ENCODE measurements around the gene MIEF2. TPM values are rescaled to one million over a fixed set of nuclear protein-coding genes. Genes with fewer than 3 reads are reported as not detected.

Gene MIEF2
- polyA plus RNA-seq, 1 donor from 2014 or later = 74.9 TPM

DNA sequence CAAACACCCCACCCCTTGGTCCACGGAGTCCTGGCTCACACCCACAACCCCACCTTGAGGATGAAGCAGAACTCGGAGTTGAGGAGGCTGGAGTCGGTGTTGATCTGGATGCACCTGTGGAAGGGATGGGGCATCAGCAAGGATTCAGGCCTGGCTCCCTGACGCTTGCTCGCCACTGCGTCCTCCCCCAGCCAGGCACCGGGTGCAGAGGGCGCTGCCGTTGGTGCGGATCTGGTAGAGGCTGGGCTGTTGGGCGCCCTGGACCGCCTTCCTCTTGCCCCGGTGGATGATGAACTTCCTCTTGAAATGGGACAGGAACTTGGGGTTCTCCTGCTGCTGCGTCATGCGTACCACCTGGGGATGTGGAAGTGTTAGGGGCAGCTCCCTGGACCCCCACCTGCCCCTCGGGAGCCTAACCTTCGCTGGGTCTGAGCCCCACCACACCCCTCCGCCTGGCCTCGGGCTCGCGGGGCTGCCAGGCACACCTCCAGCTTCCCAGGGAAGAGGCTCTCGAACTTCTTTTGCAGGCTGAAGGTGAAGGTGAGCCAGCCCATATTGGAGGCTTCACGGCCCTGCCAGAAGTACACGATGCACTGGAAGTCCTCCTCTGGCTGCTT is 14.2 kb upstream of the MIEF2 start (continued):
- TF ChIP-seq SMC3 (conservative IDR thresholded peaks at IDR 0.05; ENCODE audit: poor library complexity) = no peak
- TF ChIP-seq MXI1 (conservative IDR thresholded peaks at IDR 0.05; ENCODE audit: poor library complexity, severe bottlenecking) = no peak

GRCh38 chr17:18246880-18247612 is 13.4 kb upstream of the MIEF2 start:
- no peak overlapping the region for H3K27ac ChIP-seq (ENCODE audit: low read length)
- H2AFZ ChIP-seq (ENCODE audit: low read depth, low read length) = no peak overlapping the region
- no peaks in the 10 kb centered on the region for H3K27me3 ChIP-seq (ENCODE audit: insufficient read depth, low read depth, low read length)
- no peaks in the 10 kb centered on the region for H3K9me3 ChIP-seq (ENCODE audit: low read length)
- no peak overlapping the region for H3K4me3 ChIP-seq (ENCODE audit: low read length)
- H3K36me3 ChIP-seq (ENCODE audit: insufficient read depth, low read length) = no peaks in the 10 kb centered on the region
- no peaks in the 10 kb centered on the region for H3K9me2 ChIP-seq (ENCODE audit: insufficient read depth, low read length)
- no peak overlapping the region for H3K4me2 ChIP-seq (ENCODE audit: low read length)
- no peak for TF ChIP-seq EZH2 (IDR thresholded peaks at IDR 0.05; ENCODE audit: borderline replicate concordance, insufficient read depth, low read length, poor library complexity, severe bottlenecking)
- peak; percentile 5 for TF ChIP-seq POLR2AphosphoS5 (IDR thresholded peaks at IDR 0.05)
- H3F3A ChIP-seq (ENCODE audit: insufficient read depth, low read length, poor library complexity, severe bottlenecking) = no peaks in the 10 kb centered on the region
- no peaks in the 10 kb centered on the region for H4K20me1 ChIP-seq (ENCODE audit: insufficient read depth)
- no peak overlapping the region for H3K9ac ChIP-seq (ENCODE audit: low read length)
- H3K79me2 ChIP-seq (replicated peaks; ENCODE audit: insufficient read depth, low read length) = no peaks in the 10 kb centered on the region

DNA sequence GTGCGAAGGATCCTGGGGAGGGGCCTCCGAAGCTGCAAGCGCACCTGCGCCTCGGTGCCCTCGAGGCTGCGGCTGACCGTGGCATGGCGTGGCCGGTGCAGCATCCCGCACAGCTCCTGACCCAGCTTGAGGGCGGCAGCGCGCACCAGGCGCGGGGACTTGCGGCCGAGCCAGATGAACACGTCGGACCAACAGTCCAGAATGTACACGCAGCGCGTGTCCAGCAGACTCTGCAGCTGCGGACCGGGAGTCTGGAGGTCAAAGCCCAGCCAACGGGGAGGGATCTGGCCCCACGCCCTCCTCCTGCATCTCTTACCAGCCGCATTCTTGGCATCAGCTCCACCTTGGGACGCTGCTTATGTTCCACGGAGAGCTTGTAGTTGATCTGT is 12.9 kb upstream of the MIEF2 start:
- TF ChIP-seq RAD21 (conservative IDR thresholded peaks at IDR 0.05) (no peak), EZH2 (IDR thresholded peaks at IDR 0.05; ENCODE audit: borderline replicate concordance, insufficient read depth, low read length, poor library complexity, severe bottlenecking) (no peak), EP300 (conservative IDR thresholded peaks at IDR 0.05; ENCODE audit: poor library complexity, severe bottlenecking) (no peak), POLR2AphosphoS5 (IDR thresholded peaks at IDR 0.05) (peak; percentile 2)
- H3K27me3 ChIP-seq (ENCODE audit: insufficient read depth, low read depth, low read length) = no peaks in the 10 kb centered on the region
- no peak overlapping the region for H3K9ac ChIP-seq (ENCODE audit: low read length)
- H3K4me3 ChIP-seq (ENCODE audit: low read length) = no peak overlapping the region
- H2AFZ ChIP-seq (ENCODE audit: low read depth, low read length) = no peak overlapping the region
- H3K36me3 ChIP-seq (ENCODE audit: insufficient read depth, low read length) = no peaks in the 10 kb centered on the region
- H3K27ac ChIP-seq (ENCODE audit: low read length) = no peak overlapping the region
- H4K20me1 ChIP-seq (ENCODE audit: insufficient read depth) = no peaks in the 10 kb centered on the region
- H3K9me2 ChIP-seq (ENCODE audit: insufficient read depth, low read length) = no peaks in the 10 kb centered on the region
- H3K4me2 ChIP-seq (ENCODE audit: low read length) = no peak overlapping the region
- no peaks in the 10 kb centered on the region for H3K9me3 ChIP-seq (ENCODE audit: low read length)
- no peaks in the 10 kb centered on the region for H3K79me2 ChIP-seq (replicated peaks; ENCODE audit: insufficient read depth, low read length)
- no peaks in the 10 kb centered on the region for H3F3A ChIP-seq (ENCODE audit: insufficient read depth, low read length, poor library complexity, severe bottlenecking)

- Histone ChIP-seq H3K9me2 (ENCODE audit: insufficient read depth, low read length) (no peaks in the 10 kb centered on the region), H3K4me2 (ENCODE audit: low read length) (no peak overlapping the region), H3K9ac (ENCODE audit: low read length) (no peak overlapping the region), H3K79me2 (replicated peaks; ENCODE audit: insufficient read depth, low read length) (no peaks in the 10 kb centered on the region), H4K20me1 (ENCODE audit: insufficient read depth) (no peaks in the 10 kb centered on the region), H2AFZ (ENCODE audit: low read depth, low read length) (no peak overlapping the region), H3F3A (ENCODE audit: insufficient read depth, low read length, poor library complexity, severe bottlenecking) (no peaks in the 10 kb centered on the region), H3K36me3 (ENCODE audit: insufficient read depth, low read length) (no peaks in the 10 kb centered on the region), H3K9me3 (ENCODE audit: low read length) (no peaks in the 10 kb centered on the region), H3K4me3 (ENCODE audit: low read length) (no peak overlapping the region), H3K27me3 (ENCODE audit: insufficient read depth, low read depth, low read length) (no peaks in the 10 kb centered on the region), H3K27ac (ENCODE audit: low read length) (no peak overlapping the region)
- TF ChIP-seq SMC3 (conservative IDR thresholded peaks at IDR 0.05; ENCODE audit: poor library complexity) (peak; percentile 75), MXI1 (conservative IDR thresholded peaks at IDR 0.05; ENCODE audit: poor library complexity, severe bottlenecking) (no peak), EP300 (conservative IDR thresholded peaks at IDR 0.05; ENCODE audit: poor library complexity, severe bottlenecking) (no peak), REST (IDR thresholded peaks at IDR 0.05; ENCODE audit: borderline replicate concordance) (no peak), RAD21 (conservative IDR thresholded peaks at IDR 0.05) (peak; percentile 80), TAF1 (IDR thresholded peaks at IDR 0.05; ENCODE audit: low read depth) (no peak), EZH2 (IDR thresholded peaks at IDR 0.05; ENCODE audit: borderline replicate concordance, insufficient read depth, low read length, poor library complexity, severe bottlenecking) (no peak), POLR2AphosphoS5 (IDR thresholded peaks at IDR 0.05) (no peak)
- TF ChIP-seq, protein P1, sequence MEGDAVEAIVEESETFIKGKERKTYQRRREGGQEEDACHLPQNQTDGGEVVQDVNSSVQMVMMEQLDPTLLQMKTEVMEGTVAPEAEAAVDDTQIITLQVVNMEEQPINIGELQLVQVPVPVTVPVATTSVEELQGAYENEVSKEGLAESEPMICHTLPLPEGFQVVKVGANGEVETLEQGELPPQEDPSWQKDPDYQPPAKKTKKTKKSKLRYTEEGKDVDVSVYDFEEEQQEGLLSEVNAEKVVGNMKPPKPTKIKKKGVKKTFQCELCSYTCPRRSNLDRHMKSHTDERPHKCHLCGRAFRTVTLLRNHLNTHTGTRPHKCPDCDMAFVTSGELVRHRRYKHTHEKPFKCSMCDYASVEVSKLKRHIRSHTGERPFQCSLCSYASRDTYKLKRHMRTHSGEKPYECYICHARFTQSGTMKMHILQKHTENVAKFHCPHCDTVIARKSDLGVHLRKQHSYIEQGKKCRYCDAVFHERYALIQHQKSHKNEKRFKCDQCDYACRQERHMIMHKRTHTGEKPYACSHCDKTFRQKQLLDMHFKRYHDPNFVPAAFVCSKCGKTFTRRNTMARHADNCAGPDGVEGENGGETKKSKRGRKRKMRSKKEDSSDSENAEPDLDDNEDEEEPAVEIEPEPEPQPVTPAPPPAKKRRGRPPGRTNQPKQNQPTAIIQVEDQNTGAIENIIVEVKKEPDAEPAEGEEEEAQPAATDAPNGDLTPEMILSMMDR (IDR thresholded peaks at IDR 0.05; ENCODE audit: poor library complexity, severe bottlenecking) = peak; percentile 79
Measured at GRCh38 chr17:18248300-18248731, 12.1 kb upstream of the MIEF2 start.
